ENCODE results near the gene MRGPRE. TPM values are rescaled to one million over a fixed set of nuclear protein-coding genes. Genes with fewer than 3 reads are reported as not detected.

The MRGPRE gene
- total and polyA plus RNA-seq, 12 donors, result 0.21 to 2.5 (median 0.51) TPM; not detected in 3

DNA sequence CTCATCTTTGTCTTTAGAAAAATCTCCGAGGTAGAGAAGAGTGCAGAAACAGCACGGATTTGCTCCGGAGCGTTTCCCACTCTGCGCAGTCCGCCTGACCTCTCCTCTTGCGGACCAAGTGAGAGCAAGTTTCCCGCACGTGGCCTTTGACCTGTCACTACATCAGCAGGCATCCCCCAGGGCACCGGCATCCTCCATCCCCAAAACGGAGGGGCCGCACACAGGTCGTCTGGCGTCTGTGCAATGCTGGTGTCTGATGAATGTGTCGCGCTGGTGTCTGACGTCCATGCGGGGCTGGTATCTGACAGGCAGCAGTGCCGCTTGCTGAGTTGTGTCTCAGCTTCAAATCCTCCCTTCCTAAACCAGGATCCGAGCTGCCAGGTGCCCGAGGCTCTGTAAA is 739 bp upstream of the MRGPRE start:
- intact Hi-C loops (cut with DNase I), result no loop called here
- no peak overlapping the region for H3K27ac ChIP-seq
- ATAC-seq (no peak), DNase-seq (no peak)
- H3K36me3 ChIP-seq, result no peaks in the 10 kb centered on the region
- H3K4me1 ChIP-seq, result peaks cover 0 to 8% (median 0%) of the 10 kb centered on the region in 9 donors
- H3K9me3 ChIP-seq, result no peaks in the 10 kb centered on the region
- H3K4me3 ChIP-seq, result no peak overlapping the region
- peaks cover 0 to 33% (median 8%) of the 10 kb centered on the region in 7 donors for H3K27me3 ChIP-seq
- TF ChIP-seq, protein P1, sequence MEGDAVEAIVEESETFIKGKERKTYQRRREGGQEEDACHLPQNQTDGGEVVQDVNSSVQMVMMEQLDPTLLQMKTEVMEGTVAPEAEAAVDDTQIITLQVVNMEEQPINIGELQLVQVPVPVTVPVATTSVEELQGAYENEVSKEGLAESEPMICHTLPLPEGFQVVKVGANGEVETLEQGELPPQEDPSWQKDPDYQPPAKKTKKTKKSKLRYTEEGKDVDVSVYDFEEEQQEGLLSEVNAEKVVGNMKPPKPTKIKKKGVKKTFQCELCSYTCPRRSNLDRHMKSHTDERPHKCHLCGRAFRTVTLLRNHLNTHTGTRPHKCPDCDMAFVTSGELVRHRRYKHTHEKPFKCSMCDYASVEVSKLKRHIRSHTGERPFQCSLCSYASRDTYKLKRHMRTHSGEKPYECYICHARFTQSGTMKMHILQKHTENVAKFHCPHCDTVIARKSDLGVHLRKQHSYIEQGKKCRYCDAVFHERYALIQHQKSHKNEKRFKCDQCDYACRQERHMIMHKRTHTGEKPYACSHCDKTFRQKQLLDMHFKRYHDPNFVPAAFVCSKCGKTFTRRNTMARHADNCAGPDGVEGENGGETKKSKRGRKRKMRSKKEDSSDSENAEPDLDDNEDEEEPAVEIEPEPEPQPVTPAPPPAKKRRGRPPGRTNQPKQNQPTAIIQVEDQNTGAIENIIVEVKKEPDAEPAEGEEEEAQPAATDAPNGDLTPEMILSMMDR (IDR thresholded peaks at IDR 0.05), result no peak
- 84 to 88% methylated on average over 21 of the region's 21 CpGs for WGBS, 2 donors

DNA sequence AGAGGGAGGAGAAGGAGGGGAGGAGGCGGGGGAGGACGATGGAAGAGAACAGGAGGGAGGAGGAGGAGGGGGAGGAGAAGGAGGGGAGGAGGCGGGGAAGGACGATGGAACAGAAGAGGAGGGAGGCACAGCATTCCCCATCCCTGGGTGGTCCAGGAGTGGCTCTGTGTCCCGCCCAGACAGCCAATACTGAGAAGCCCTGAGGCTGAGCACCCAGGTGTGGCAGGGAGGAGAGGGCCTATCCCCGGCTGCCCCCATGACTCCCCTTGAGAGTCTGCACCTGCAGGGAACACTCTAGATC is 717 bp downstream of the MRGPRE start:
- TF ChIP-seq, protein P1 (IDR thresholded peaks at IDR 0.05), result no peak
- Histone ChIP-seq H3K36me3 (no peaks in the 10 kb centered on the region), H3K4me3 (peak overlapping the region in 3 of 10 donors; percentile 25 to 26 (median 26)), H3K27ac (no peak overlapping the region), H3K9me3 (no peaks in the 10 kb centered on the region), H3K27me3 (peaks cover 0 to 33% (median 8%) of the 10 kb centered on the region in 7 donors), H3K4me1 (peaks cover 0 to 8% (median 0%) of the 10 kb centered on the region in 9 donors)
- WGBS, 2 donors, result 66 to 68% methylated on average over 5 to 6 of the region's 6 CpGs
- intact Hi-C loops (cut with DNase I), result no loop called here
- ATAC-seq, result no peak
- DNase-seq, result no peak

DNA sequence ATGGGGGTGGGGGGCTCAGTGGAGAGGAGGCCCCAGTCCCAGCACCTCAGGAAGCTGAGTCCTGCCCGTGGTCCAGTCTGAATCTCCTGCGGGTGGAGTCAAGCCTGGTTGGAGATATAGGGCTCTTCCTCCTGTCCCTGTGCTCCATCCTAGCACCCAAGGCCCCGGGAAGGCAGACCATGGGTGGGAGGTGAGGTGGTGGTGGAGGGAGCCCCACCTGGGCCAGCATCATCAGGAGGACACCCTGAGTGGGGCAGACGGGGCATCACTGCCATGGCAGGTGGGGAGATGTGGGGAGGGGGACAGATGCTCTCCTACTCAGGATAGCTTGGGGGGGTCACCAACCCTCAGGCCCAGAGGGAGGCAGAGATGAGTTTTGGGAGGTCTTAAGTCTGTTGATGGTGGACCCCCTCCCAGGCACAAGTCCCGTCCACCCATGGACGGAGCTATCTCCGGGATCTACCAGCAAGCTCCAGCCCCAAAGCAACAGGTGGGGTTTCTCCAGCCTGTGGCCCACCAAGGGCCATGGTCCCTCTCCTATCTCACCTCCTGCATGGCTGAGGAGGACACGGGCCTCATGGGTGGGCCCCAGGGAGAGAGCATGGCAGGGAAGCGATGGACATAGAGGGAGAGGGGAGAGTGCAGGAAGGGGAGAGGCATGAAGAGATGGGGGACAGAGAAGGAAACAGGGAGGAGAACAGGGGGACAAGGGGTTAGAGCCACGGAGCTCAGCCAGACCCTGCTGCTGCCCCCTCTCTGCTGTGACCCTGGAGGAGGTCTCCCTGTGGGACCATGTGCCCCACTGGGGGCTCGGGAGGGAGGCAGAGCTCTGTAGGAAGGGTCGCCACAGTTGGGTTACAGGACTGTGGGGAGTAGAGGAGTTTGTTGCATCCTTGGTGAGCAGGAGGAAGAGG is 1.3 kb downstream of the MRGPRE start:
- intact Hi-C loops (cut with DNase I), result no loop called here
- H3K9me3 ChIP-seq, result no peaks in the 10 kb centered on the region
- H3K4me3 ChIP-seq, result no peak overlapping the region
- TF ChIP-seq, protein P1 (IDR thresholded peaks at IDR 0.05), result no peak
- no peak overlapping the region for H3K27ac ChIP-seq
- 80 to 82% methylated on average over 12 of the region's 12 CpGs for WGBS, 2 donors
- H3K27me3 ChIP-seq, result peaks cover 0 to 33% (median 8%) of the 10 kb centered on the region in 7 donors
- H3K4me1 ChIP-seq, result peaks cover 0 to 8% (median 0%) of the 10 kb centered on the region in 9 donors
- H3K36me3 ChIP-seq, result no peaks in the 10 kb centered on the region
- DNase-seq, result no peak
- no peak for ATAC-seq

DNA sequence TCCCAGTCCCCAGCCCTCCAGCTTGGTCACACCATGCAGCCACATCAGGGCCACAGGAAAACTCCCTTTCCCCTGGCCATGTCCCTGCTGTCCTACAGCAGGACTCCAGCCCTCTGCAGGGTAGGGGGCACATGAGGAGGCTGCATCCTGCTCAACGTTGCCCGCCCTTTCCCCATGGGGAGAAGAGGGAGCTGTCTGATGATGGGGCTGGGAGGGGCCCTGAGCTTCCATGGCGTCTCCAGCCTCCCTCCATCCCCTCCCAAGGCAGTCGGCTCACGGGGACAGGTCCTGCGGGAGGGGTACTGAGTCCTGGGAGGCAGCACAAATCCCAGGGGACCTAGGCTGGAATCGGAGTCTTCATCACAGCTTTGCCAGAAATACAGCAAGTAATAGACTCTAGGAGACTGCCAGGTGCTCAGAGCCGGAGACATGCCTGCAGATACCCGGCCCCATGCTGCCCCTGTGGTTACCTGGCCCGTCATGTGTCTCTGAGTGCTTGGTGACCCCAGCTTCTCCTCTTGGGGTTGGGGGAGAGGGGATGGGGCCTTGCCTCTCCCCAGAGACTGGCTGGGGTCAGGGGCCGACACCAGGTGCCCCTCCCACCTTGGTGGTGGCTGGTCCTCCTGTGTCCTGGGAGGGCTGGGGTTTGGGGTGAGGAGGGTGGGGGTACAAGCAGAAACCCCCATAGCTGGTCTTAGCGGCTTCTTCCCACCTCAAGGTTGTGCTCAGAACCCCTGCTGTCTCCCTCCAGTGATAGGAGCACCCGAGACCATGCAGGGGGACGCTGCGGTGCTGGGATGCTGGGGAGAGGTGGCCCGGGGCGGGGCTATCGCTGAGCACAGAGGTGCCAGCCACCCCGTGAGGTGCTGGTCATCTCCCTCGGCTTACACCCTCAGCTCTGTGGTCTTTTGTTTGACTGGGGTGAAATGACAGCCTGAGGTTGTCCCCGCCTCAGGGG is 2.3 kb downstream of the MRGPRE start:
- Histone ChIP-seq H3K9me3 (no peaks in the 10 kb centered on the region), H3K4me1 (peaks cover 0 to 8% (median 0%) of the 10 kb centered on the region in 9 donors), H3K36me3 (no peaks in the 10 kb centered on the region), H3K4me3 (no peak overlapping the region), H3K27ac (no peak overlapping the region), H3K27me3 (peaks cover 0 to 37% (median 8%) of the 10 kb centered on the region in 7 donors)
- DNase-seq (no peak), ATAC-seq (no peak)
- WGBS, 2 donors, result 81 to 82% methylated on average over 21 of the region's 21 CpGs
- TF ChIP-seq, protein P1 (IDR thresholded peaks at IDR 0.05), result no peak
- intact Hi-C loops (cut with DNase I), result no loop called here

Data from heart right ventricle (tissue), 16 donors.